Retinal pigment epithelial cell (primary cell): ENCODE results near the gene HS6ST3.

ENCODE experiments used
- DNase-seq: peaks from one replicate; pipeline ENCODE4 v3.0.0-alpha.2; 2010; ENCODE audit warnings: low read depth
- H3K4me3 ChIP-seq: 2 replicates; pipeline ENCODE4 v1.5.1; 2011; ENCODE audit warnings: mild to moderate bottlenecking, low read length, control low read depth, moderate library complexity
- TF ChIP-seq, protein P1 (sequence below): conservative IDR thresholded peaks from 2 replicates; pipeline ENCODE4 v1.5.1; 2011; ENCODE audit warnings: low read depth, low read length, control low read depth, inconsistent platforms

HS6ST3 gene

GRCh38 chr13:96527497-96527896 lies 437.6 kb downstream of the HS6ST3 start:
- H3K4me3 ChIP-seq = no peak overlapping the region
- DNase-seq = no peak
- TF ChIP-seq, protein P1, sequence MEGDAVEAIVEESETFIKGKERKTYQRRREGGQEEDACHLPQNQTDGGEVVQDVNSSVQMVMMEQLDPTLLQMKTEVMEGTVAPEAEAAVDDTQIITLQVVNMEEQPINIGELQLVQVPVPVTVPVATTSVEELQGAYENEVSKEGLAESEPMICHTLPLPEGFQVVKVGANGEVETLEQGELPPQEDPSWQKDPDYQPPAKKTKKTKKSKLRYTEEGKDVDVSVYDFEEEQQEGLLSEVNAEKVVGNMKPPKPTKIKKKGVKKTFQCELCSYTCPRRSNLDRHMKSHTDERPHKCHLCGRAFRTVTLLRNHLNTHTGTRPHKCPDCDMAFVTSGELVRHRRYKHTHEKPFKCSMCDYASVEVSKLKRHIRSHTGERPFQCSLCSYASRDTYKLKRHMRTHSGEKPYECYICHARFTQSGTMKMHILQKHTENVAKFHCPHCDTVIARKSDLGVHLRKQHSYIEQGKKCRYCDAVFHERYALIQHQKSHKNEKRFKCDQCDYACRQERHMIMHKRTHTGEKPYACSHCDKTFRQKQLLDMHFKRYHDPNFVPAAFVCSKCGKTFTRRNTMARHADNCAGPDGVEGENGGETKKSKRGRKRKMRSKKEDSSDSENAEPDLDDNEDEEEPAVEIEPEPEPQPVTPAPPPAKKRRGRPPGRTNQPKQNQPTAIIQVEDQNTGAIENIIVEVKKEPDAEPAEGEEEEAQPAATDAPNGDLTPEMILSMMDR = no peak

GRCh38 chr13:96532804-96533203 lies 442.9 kb downstream of the HS6ST3 start:
- H3K4me3 ChIP-seq = no peak overlapping the region
- DNase-seq = no peak
- TF ChIP-seq, protein P1 = no peak

DNA sequence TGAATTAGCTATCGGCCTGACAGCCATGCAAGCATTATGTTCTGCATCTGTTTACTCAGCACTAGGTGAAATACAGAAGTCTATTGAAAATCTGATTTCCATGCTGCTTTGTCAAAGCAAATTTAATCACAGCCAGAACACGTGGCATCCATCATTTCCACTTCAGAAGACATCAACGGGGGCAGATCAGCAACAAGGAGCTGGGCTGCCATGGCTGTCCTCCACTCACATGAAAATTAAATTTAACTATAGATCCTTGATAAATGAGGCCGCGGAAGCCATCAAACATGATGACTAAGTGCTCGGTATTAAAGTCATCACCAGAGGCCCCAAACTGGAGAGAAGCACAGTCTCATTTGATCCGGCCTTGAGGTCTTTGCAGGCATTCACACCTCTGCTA lies 443.5 kb downstream of the HS6ST3 start:
- DNase-seq = no peak
- TF ChIP-seq, protein P1 = no peak
- no peak overlapping the region for H3K4me3 ChIP-seq

GRCh38 chr13:96539791-96540190 lies 449.9 kb downstream of the HS6ST3 start:
- TF ChIP-seq, protein P1 = no peak
- no peak overlapping the region for H3K4me3 ChIP-seq
- no peak for DNase-seq

DNA sequence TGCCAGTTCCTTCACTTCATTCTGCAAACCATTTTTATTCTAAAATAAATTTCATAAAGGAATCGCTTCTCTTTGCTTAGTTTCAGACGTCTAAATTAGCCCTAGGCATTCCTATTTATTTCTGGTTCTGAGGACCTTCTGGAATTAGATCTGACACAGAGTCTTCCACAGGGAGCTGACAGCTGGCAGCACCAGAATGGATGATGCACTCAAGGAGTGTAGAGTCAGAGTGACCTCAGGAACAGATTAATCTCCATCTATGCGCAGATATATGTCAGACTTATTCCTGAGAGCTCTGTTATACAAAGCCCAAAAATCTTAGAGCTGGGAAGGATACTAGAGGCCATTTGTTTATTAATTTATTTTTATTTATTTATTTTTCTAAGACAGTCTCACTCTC lies 450.8 kb downstream of the HS6ST3 start:
- DNase-seq = no peak
- TF ChIP-seq, protein P1 = no peak
- H3K4me3 ChIP-seq = no peak overlapping the region

DNA sequence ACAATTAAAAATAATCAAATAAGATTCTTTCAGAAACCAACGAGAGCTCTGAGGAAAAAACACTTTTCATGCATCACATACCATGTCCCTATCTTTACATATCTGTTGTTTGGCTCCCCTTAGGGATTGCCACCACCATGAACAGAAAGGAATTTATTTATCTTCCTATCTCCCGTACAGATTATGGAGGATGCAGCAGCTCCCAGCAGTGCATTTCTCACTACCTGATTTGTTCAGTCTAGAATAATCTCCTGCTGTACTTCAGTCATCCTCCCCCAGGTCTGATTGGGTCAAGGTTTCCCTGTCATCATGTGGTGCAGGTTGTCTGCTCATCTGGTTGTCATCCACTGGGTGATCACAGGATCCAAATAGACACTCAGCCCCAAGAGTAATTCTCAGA lies 453.1 kb downstream of the HS6ST3 start:
- H3K4me3 ChIP-seq = no peak overlapping the region
- TF ChIP-seq, protein P1 = no peak
- DNase-seq = no peak

DNA sequence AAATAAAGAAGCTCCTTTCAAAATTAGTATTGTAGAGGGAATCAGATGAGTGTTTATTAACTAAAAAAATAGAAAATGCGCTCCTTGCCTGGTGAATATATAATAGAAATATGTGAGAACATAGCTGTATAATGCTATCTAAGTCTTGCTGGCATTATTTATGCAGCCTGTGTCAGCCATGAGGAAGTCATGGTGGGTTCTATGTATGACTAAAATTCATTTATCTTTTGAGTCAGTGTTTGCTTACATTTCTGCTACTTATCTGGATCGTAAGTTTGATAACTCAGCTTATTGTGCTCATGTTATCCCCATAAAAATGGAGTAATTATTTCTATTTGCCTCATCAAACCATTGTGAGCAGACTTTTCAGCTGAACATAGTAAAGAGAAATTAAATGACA lies 455.1 kb downstream of the HS6ST3 start:
- H3K4me3 ChIP-seq = no peak overlapping the region
- DNase-seq = no peak
- TF ChIP-seq, protein P1 = no peak
